ENCODE data around the gene RPS6KC1.

DNA sequence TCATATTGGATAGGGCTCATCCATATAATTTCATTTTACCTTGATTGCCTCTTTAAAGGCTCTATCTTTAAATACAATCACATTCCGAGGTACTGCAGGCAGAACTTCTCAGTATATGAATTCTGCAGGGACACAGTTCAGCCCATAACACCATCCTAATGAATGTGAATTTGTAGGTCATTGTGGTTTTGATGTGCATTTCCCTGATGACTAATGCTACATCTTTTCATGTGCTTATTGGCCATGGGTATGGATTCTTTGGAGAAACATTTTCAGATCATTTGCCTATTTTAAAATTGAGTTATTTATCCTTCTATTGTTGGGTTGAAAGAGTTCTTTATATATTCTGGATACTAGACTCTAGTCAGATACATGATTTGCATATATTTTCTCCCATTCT, 9.6 kb upstream of the RPS6KC1 start:
- TF ChIP-seq CTCF (IDR thresholded peaks at IDR 0.05) (no peak), EP300 (IDR thresholded peaks at IDR 0.05) (no peak)

All from sigmoid colon (tissue), 4 donors.